ENCODE results near the gene KDF1.

DNA sequence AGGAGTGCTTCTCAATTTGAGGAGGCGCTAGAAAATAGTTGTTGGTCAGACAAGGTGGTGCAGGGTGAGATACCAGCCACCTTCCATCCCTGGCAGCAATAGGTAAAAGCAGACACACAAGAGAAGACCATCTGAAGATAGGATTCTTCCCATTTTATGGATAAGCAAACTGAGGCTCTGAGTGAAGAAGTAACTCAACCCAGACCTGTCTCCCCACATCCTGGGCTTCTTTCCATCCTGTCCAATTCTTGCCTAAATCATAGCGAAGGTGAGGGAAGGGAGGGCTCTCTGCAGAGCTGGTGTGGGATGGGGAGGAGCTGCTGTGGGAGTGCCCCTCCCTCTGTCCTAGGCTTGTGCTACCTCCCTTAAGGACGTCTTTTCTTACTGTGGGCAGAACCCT is 11.3 kb upstream of the KDF1 start:
- TF ChIP-seq, protein P1, sequence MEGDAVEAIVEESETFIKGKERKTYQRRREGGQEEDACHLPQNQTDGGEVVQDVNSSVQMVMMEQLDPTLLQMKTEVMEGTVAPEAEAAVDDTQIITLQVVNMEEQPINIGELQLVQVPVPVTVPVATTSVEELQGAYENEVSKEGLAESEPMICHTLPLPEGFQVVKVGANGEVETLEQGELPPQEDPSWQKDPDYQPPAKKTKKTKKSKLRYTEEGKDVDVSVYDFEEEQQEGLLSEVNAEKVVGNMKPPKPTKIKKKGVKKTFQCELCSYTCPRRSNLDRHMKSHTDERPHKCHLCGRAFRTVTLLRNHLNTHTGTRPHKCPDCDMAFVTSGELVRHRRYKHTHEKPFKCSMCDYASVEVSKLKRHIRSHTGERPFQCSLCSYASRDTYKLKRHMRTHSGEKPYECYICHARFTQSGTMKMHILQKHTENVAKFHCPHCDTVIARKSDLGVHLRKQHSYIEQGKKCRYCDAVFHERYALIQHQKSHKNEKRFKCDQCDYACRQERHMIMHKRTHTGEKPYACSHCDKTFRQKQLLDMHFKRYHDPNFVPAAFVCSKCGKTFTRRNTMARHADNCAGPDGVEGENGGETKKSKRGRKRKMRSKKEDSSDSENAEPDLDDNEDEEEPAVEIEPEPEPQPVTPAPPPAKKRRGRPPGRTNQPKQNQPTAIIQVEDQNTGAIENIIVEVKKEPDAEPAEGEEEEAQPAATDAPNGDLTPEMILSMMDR (conservative IDR thresholded peaks at IDR 0.05; ENCODE audit: low read depth in 2 of 2), result no peak
- TF ChIP-seq POLR2AphosphoS5 (IDR thresholded peaks at IDR 0.05; ENCODE audit: low read depth) (no peak), CREB1 (CRISPR knock-in tag; IDR thresholded peaks at IDR 0.05; ENCODE audit: low read depth) (no peak), EZH2phosphoT487 (IDR thresholded peaks at IDR 0.05; ENCODE audit: unreplicated experiment) (no peak), EZH2 (IDR thresholded peaks at IDR 0.05; ENCODE audit: low read depth, unreplicated experiment) (no peak), STAT1 (IDR thresholded peaks at IDR 0.05; ENCODE audit: unreplicated experiment) (no peak), JUNB (IDR thresholded peaks at IDR 0.05; ENCODE audit: unreplicated experiment) (no peak)
- TF ChIP-seq, protein P2, sequence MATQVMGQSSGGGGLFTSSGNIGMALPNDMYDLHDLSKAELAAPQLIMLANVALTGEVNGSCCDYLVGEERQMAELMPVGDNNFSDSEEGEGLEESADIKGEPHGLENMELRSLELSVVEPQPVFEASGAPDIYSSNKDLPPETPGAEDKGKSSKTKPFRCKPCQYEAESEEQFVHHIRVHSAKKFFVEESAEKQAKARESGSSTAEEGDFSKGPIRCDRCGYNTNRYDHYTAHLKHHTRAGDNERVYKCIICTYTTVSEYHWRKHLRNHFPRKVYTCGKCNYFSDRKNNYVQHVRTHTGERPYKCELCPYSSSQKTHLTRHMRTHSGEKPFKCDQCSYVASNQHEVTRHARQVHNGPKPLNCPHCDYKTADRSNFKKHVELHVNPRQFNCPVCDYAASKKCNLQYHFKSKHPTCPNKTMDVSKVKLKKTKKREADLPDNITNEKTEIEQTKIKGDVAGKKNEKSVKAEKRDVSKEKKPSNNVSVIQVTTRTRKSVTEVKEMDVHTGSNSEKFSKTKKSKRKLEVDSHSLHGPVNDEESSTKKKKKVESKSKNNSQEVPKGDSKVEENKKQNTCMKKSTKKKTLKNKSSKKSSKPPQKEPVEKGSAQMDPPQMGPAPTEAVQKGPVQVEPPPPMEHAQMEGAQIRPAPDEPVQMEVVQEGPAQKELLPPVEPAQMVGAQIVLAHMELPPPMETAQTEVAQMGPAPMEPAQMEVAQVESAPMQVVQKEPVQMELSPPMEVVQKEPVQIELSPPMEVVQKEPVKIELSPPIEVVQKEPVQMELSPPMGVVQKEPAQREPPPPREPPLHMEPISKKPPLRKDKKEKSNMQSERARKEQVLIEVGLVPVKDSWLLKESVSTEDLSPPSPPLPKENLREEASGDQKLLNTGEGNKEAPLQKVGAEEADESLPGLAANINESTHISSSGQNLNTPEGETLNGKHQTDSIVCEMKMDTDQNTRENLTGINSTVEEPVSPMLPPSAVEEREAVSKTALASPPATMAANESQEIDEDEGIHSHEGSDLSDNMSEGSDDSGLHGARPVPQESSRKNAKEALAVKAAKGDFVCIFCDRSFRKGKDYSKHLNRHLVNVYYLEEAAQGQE (IDR thresholded peaks at IDR 0.05; ENCODE audit: unreplicated experiment), result no peak
- TF ChIP-seq, protein P3, sequence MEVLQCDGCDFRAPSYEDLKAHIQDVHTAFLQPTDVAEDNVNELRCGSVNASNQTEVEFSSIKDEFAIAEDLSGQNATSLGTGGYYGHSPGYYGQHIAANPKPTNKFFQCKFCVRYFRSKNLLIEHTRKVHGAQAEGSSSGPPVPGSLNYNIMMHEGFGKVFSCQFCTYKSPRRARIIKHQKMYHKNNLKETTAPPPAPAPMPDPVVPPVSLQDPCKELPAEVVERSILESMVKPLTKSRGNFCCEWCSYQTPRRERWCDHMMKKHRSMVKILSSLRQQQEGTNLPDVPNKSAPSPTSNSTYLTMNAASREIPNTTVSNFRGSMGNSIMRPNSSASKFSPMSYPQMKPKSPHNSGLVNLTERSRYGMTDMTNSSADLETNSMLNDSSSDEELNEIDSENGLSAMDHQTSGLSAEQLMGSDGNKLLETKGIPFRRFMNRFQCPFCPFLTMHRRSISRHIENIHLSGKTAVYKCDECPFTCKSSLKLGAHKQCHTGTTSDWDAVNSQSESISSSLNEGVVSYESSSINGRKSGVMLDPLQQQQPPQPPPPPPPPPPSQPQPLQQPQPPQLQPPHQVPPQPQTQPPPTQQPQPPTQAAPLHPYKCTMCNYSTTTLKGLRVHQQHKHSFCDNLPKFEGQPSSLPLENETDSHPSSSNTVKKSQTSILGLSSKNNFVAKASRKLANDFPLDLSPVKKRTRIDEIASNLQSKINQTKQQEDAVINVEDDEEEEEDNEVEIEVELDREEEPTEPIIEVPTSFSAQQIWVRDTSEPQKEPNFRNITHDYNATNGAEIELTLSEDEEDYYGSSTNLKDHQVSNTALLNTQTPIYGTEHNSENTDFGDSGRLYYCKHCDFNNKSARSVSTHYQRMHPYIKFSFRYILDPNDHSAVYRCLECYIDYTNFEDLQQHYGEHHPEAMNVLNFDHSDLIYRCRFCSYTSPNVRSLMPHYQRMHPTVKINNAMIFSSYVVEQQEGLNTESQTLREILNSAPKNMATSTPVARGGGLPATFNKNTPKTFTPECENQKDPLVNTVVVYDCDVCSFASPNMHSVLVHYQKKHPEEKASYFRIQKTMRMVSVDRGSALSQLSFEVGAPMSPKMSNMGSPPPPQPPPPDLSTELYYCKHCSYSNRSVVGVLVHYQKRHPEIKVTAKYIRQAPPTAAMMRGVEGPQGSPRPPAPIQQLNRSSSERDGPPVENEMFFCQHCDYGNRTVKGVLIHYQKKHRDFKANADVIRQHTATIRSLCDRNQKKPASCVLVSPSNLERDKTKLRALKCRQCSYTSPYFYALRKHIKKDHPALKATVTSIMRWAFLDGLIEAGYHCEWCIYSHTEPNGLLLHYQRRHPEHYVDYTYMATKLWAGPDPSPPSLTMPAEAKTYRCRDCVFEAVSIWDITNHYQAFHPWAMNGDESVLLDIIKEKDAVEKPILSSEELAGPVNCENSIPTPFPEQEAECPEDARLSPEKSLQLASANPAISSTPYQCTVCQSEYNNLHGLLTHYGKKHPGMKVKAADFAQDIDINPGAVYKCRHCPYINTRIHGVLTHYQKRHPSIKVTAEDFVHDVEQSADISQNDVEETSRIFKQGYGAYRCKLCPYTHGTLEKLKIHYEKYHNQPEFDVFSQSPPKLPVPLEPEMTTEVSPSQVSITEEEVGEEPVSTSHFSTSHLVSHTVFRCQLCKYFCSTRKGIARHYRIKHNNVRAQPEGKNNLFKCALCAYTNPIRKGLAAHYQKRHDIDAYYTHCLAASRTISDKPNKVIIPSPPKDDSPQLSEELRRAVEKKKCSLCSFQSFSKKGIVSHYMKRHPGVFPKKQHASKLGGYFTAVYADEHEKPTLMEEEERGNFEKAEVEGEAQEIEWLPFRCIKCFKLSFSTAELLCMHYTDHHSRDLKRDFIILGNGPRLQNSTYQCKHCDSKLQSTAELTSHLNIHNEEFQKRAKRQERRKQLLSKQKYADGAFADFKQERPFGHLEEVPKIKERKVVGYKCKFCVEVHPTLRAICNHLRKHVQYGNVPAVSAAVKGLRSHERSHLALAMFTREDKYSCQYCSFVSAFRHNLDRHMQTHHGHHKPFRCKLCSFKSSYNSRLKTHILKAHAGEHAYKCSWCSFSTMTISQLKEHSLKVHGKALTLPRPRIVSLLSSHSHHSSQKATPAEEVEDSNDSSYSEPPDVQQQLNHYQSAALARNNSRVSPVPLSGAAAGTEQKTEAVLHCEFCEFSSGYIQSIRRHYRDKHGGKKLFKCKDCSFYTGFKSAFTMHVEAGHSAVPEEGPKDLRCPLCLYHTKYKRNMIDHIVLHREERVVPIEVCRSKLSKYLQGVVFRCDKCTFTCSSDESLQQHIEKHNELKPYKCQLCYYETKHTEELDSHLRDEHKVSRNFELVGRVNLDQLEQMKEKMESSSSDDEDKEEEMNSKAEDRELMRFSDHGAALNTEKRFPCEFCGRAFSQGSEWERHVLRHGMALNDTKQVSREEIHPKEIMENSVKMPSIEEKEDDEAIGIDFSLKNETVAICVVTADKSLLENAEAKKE (CRISPR knock-in tag; IDR thresholded peaks at IDR 0.05), result no peak
